Fibroblast of skin of abdomen (primary cell): Measurements from ENCODE around the gene PCDHGA6.
"Not testable (repeated sequence)": the region's sequence is repeated elsewhere in the genome, so short reads cannot be mapped to it uniquely, and the experiment has no call there.

Experiments
- DNase-seq: peaks from one replicate; pipeline ENCODE4 v3.0.0-alpha.2; 2013

The PCDHGA6 gene

GRCh38 chr5:141394401-141395187, 20.9 kb downstream of the PCDHGA6 start:
- DNase-seq: not testable (repeated sequence)

GRCh38 chr5:141397756-141398551, 24.3 kb downstream of the PCDHGA6 start, which contains the start of gene PCDHGB5:
PCDHGB5 (plus strand) TSS chr5:141397947; CDS start chr5:141398128, 181 bp downstream.
- peak; percentile 60 for DNase-seq

- DNase-seq: no peak
Observed at GRCh38 chr5:141398608-141399007, 24.9 kb downstream of the PCDHGA6 start.

- DNase-seq: no peak
Observed at GRCh38 chr5:141399555-141400258, 26.0 kb downstream of the PCDHGA6 start.

GRCh38 chr5:141402553-141403243, 29.0 kb downstream of the PCDHGA6 start, which contains the start of gene PCDHGA9:
PCDHGA9 (plus strand) TSS chr5:141402778; CDS start chr5:141402953, 175 bp downstream.
- peak; percentile 26 for DNase-seq

- no peak for DNase-seq
Observed at GRCh38 chr5:141403387-141403786, 29.7 kb downstream of the PCDHGA6 start.

- peak; percentile 43 for DNase-seq
Observed at GRCh38 chr5:141407790-141408505, 34.3 kb downstream of the PCDHGA6 start, which contains the start of gene PCDHGB6. PCDHGB6 (plus strand) TSS chr5:141408021; CDS start chr5:141408203, 182 bp downstream.

GRCh38 chr5:141409598-141410306, 36.1 kb downstream of the PCDHGA6 start:
- no peak for DNase-seq

GRCh38 chr5:141411575-141411974, 37.9 kb downstream of the PCDHGA6 start:
- DNase-seq: no peak

GRCh38 chr5:141412854-141413539, 39.3 kb downstream of the PCDHGA6 start, which contains the start of gene PCDHGA10:
PCDHGA10 (plus strand) TSS chr5:141412987; CDS start chr5:141413176, 189 bp downstream.
- DNase-seq: peak; percentile 72

GRCh38 chr5:141413540-141414069, 39.9 kb downstream of the PCDHGA6 start:
- DNase-seq: no peak

GRCh38 chr5:141414548-141415274, 41.0 kb downstream of the PCDHGA6 start:
- DNase-seq: not testable (repeated sequence)

GRCh38 chr5:141415275-141415618, 41.6 kb downstream of the PCDHGA6 start:
- not testable (repeated sequence) for DNase-seq

GRCh38 chr5:141417494-141418172, 43.9 kb downstream of the PCDHGA6 start, which contains the start of gene PCDHGB7:
PCDHGB7 (plus strand) TSS chr5:141417677; CDS start chr5:141417860, 183 bp downstream.
- DNase-seq: peak; percentile 83

GRCh38 chr5:141419074-141419880, 45.6 kb downstream of the PCDHGA6 start:
- no peak for DNase-seq

- peak; percentile 71 for DNase-seq
Observed at GRCh38 chr5:141420855-141421488, 47.3 kb downstream of the PCDHGA6 start, which contains the start of gene PCDHGA11. PCDHGA11 (plus strand) TSS chr5:141421051; CDS start chr5:141421228, 177 bp downstream.

- no peak for DNase-seq
Observed at GRCh38 chr5:141421489-141421855, 47.8 kb downstream of the PCDHGA6 start.
